H1 (cell line): Measurements from ENCODE around the gene KCNQ2. TPM values are rescaled to one million over a fixed set of nuclear protein-coding genes. Genes with fewer than 3 reads are reported as not detected.

Source experiments
- CHD1 ChIP-seq: IDR thresholded peaks from 2 replicates; pipeline ENCODE4 v1.6.1; 2012; ENCODE audit warnings: low read depth, low read length, improper control_type of control experiment
- polyA plus RNA-seq, 7 experiments: library from polyadenylated mRNA; depleted of rRNA in 3 of 7; stranded (reverse) in 5 of 7; unstranded in 2 of 7; fragments of >200 nt in 5 of 7; fragments of 200-250 nt in 2 of 7; gene quantifications; 1 replicate in 5 of 7; 2 replicates in 1 of 7; 4 replicates in 1 of 7; pipeline versions ENCODE4 v1.2.1 to v1.2.3, GENCODE V29; 2011 to 2013; ENCODE audit warnings: missing spikeins in 2 of 7, mixed read lengths in 2 of 7
- total RNA-seq: library from RNA; stranded (reverse); fragmentation: NEBNext Ultra II Directional; extraction: Animal tissue kit (Norgen Biotek cat#: 25700); gene quantifications from 2 replicates; pipeline ENCODE4 v1.2.1, GENCODE V29; 2021
- TF ChIP-seq, protein P1 (sequence below): fragments of 300-600 bp; sonication (generic); IDR thresholded peaks from 2 replicates; pipeline ENCODE4 v1.7.1; 2012; ENCODE audit warnings: low read length, moderate library complexity, mild to moderate bottlenecking, inconsistent platforms; ENCODE audit not compliant: insufficient replicate concordance

Gene KCNQ2
- total and polyA plus RNA-seq, 2 of the 8 experiments (the other 6 are each of a cell fraction or from before 2014, with no cell fraction given): 82.6 to 243 TPM

GRCh38 chr20:63462244-63462643 is 10.2 kb downstream of the KCNQ2 start (continued):
- TF ChIP-seq, protein P1, sequence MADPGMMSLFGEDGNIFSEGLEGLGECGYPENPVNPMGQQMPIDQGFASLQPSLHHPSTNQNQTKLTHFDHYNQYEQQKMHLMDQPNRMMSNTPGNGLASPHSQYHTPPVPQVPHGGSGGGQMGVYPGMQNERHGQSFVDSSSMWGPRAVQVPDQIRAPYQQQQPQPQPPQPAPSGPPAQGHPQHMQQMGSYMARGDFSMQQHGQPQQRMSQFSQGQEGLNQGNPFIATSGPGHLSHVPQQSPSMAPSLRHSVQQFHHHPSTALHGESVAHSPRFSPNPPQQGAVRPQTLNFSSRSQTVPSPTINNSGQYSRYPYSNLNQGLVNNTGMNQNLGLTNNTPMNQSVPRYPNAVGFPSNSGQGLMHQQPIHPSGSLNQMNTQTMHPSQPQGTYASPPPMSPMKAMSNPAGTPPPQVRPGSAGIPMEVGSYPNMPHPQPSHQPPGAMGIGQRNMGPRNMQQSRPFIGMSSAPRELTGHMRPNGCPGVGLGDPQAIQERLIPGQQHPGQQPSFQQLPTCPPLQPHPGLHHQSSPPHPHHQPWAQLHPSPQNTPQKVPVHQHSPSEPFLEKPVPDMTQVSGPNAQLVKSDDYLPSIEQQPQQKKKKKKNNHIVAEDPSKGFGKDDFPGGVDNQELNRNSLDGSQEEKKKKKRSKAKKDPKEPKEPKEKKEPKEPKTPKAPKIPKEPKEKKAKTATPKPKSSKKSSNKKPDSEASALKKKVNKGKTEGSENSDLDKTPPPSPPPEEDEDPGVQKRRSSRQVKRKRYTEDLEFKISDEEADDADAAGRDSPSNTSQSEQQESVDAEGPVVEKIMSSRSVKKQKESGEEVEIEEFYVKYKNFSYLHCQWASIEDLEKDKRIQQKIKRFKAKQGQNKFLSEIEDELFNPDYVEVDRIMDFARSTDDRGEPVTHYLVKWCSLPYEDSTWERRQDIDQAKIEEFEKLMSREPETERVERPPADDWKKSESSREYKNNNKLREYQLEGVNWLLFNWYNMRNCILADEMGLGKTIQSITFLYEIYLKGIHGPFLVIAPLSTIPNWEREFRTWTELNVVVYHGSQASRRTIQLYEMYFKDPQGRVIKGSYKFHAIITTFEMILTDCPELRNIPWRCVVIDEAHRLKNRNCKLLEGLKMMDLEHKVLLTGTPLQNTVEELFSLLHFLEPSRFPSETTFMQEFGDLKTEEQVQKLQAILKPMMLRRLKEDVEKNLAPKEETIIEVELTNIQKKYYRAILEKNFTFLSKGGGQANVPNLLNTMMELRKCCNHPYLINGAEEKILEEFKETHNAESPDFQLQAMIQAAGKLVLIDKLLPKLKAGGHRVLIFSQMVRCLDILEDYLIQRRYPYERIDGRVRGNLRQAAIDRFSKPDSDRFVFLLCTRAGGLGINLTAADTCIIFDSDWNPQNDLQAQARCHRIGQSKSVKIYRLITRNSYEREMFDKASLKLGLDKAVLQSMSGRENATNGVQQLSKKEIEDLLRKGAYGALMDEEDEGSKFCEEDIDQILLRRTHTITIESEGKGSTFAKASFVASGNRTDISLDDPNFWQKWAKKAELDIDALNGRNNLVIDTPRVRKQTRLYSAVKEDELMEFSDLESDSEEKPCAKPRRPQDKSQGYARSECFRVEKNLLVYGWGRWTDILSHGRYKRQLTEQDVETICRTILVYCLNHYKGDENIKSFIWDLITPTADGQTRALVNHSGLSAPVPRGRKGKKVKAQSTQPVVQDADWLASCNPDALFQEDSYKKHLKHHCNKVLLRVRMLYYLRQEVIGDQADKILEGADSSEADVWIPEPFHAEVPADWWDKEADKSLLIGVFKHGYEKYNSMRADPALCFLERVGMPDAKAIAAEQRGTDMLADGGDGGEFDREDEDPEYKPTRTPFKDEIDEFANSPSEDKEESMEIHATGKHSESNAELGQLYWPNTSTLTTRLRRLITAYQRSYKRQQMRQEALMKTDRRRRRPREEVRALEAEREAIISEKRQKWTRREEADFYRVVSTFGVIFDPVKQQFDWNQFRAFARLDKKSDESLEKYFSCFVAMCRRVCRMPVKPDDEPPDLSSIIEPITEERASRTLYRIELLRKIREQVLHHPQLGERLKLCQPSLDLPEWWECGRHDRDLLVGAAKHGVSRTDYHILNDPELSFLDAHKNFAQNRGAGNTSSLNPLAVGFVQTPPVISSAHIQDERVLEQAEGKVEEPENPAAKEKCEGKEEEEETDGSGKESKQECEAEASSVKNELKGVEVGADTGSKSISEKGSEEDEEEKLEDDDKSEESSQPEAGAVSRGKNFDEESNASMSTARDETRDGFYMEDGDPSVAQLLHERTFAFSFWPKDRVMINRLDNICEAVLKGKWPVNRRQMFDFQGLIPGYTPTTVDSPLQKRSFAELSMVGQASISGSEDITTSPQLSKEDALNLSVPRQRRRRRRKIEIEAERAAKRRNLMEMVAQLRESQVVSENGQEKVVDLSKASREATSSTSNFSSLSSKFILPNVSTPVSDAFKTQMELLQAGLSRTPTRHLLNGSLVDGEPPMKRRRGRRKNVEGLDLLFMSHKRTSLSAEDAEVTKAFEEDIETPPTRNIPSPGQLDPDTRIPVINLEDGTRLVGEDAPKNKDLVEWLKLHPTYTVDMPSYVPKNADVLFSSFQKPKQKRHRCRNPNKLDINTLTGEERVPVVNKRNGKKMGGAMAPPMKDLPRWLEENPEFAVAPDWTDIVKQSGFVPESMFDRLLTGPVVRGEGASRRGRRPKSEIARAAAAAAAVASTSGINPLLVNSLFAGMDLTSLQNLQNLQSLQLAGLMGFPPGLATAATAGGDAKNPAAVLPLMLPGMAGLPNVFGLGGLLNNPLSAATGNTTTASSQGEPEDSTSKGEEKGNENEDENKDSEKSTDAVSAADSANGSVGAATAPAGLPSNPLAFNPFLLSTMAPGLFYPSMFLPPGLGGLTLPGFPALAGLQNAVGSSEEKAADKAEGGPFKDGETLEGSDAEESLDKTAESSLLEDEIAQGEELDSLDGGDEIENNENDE: no peak
- TF ChIP-seq CHD1: no peak
